NCI-H1694 (cell line): ENCODE data around the gene MAF.
A peak's percentile ranks its signal among the peaks of the same experiment; 100 is the strongest.

Source experiments
- DNase-seq: peaks from one replicate; lab custom pipeline; 2025; lab: John Stamatoyannopoulos, UW

The MAF gene

DNA sequence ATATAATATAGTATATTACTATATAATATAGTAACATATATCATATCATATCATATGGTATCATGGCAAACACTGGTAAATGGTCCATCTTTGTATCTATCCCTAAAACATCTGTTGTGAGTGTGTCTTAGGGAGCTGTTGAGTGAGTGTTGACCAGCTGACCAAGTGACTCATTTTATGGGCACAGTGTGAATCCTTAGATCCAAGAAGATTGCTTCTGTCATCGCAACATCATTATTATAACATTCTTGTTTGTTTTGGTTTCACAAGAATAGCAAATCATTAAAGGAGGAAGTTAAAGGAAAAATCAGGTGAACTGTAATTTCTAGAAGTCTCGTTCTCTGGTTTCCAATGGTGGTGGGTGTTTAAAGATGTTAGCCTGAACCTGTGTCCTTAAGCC lies 11.7 kb upstream of the MAF start:
- DNase-seq = no peak

DNA sequence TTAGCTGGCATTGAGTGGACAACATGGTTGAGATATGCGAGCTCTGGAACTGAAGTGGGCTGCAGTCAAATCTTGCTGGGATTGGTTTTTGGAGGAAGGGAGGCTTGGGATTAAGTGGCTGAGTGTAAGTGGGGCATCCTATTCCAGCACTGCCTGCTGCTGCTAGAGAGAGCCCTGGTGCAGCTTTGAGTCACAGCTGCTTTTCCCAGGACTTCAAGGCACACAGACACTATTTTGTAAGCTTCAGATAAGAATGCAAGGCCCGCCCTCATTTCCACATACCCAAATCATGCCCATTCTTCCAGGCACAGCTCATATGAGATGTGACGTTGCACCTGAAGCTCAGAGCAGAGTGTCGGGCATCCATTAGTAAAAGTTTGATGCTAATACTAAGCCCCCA lies 10.2 kb upstream of the MAF start:
- no peak for DNase-seq

DNA sequence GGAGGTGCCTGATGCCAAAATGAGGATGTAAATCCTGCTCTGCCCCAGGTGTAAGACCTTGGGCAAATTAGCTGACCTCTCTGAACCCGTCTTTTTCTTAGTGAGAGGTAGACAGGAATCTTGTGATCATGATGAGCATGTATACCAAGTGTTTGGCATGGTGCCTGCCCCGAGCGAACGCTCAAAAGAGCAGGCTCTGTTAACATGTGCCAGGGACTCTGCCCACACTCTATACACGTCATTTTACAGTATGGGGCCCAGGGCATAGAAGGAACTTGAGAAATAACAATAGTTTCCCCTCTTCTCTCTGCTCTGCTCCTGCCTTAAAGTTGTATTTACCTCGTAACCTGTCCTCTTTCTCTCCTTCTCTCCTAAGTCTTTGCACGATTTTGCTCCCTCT lies 9.3 kb upstream of the MAF start:
- no peak for DNase-seq

GRCh38 chr16:79608976-79609375 lies 8.4 kb upstream of the MAF start:
- DNase-seq = no peak

DNA sequence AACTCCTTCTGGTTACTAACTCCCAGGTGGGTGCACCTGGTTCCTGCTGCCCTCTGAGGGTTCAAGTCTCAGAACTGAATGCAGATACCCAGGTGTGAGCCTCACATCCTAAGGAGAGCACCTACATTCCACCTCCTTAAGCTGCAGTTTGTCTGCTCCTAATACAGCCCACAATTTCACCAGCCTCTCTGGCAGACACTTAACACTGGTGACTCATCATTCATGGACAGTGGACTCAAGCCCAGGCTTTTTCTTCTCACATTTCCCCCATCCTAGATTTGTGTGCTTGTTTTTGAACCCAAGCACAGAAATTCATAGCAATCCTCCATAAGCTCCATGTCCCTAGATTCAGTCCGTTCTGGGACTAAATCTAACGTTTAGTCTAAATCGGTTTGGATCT lies 7.0 kb upstream of the MAF start:
- no peak for DNase-seq

- no peak for DNase-seq
These were observed 5.5 kb upstream of the MAF start for GRCh38 chr16:79605999-79606398.

DNA sequence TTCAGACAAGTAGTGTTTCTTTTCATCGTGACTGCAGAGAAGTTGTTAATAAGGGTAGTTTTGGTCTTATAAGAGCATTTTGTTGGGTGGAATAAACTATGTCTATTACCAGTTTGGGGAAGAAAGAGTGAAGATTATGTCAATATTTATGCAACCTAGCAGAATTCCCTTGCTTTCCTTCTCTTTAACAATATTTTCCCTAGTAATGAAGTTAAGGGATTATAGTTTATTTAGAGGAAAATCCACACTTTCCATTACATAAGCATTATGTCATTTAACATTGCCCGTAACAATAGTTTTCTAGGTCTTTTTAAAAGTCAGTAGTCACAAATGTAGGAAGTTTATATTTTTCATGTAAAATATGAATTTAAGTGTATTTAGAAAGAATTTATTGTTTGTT lies 2.5 kb upstream of the MAF start:
- DNase-seq = no peak

DNA sequence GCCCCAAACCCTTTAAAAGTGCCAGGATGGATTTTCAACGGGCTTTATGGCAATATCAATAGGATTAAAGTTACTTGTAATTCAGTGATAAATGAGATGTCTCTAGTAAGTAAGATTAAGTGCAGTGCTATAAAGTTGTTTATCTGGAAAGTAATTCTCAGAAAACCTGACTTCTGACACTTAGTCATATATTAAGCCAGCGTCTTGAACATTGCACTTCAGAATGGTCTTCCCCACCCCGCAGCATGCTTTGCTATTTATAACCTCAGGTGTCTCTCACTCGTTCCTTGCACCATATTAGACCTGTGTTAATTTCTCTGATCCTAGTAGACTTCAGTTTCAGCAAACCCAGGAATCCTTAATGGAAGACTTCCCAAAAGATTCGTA lies 2.1 kb upstream of the MAF start:
- DNase-seq = no peak

GRCh38 chr16:79601931-79602627 lies 1.5 kb upstream of the MAF start:
- DNase-seq = peak; percentile 63

DNA sequence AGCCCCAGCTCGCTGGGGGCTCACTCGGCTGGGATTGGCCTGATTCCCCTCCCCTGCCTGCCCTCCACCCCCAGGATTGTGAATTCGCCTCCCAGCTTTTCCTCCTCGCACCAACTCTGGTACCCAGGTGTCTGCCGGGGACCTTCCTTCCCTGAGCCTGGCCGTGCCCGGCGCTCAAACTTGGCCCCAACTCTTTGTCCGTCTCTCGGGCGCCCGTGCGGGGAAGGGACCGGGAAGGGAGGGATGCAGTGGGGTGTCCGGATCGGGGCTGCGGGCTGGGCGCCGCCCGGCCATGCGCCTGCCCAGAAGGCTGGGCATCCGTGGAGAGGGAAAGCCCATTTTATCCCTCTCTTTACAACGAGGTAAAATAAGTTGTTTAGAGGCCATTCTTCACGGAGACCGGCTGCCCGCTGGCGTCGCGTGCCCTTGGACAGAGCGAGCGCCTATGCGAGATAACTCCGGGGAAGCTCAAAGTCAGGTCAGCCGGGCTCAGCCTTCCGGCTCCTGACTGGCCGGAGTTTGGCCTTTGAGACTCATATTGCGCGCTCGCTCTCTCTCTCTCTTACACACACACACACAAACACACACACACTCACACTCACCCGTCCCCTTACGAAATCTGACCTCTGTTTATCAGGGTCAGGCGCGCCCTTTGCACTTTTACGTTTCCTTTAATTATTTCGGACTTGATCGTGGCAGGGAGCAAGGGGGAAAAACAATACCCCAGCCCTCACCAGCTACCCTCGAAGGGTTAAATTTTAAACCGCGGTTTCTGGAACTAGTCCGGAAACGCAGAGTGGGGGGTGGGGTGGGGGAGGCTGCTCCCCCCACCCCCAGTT lies 774 bp upstream of the MAF start:
- DNase-seq = no peak

DNA sequence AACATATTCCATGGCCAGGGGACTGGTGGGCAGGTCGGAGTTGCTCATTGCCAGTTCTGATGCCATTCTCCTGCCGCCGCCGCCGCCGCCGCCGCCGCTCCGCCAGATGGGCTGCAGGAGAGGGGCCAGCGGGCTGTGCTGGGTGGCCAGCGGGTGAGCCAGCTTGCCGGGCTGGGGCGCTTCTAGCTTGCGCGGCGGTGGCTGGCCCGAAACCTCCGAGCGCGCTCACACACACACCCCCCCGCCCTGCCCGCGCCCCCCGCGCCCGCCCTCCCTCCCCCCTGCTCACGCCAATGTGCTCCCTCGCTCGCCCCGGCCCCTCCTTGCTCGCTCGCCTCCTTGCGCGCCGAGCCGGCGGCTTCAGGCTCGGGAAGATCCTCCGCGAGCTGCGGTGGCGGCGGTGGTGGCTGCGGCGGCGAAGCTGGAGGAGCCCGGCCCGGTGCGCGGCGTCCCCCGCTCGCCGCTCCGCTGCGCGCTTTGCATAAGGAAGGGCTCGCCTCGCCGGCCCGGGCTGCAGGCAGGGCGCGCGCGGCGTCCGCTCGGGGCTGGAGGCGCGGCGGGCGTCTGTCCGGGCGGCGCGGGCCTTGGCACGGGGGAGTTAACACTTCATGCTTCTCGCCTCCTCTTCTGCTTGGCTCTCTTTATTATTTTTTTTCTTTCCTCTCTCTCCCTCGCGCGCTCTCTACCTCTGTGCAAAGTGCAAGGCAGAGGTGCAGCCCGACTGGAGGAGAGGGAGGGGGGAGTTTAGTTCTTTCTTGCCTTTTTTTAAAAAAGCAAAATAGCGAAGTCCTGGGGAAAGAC lies 500 bp downstream of the MAF start:
- DNase-seq = no peak

GRCh38 chr16:79599256-79599836 lies 1.2 kb downstream of the MAF start:
- DNase-seq = no peak

DNA sequence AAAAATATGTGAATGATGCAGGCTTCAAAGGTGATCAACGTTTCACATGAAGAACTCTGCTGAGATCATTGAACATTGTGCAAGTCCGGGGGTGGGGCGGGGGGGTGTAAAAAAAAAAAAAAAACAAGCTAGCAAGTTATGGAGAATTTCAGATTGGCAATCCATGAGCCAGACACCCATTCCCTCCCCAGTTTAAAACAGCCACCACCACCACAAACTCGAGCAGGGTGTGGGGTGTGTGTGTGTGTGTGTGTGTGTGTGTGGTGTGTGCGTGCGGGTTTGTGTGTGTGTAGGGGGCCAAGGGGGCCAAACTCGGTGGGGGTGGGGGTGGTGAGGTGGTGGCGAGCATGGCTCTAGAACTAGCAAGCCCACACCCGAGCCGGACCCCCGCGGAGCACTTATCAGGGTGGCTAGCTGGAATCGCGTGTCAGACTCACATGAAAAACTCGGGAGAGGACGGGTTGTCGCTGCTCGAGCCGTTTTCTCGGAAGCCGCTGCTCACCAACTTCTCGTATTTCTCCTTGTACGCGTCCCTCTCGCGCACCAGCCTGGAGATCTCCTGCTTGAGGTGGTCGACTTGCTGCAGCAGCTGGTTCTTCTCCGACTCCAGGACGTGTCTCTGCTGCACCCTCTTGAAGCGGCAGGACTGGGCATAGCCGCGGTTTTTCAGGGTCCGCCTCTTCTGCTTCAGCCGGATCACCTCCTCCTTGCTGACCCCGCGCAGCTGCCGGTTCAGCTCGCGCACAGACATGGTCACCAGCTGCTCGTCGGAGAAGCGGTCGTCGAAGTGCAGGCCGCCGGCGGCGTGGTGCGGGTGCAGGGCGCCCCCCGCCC lies 2.0 kb downstream of the MAF start:
- DNase-seq = no peak

DNA sequence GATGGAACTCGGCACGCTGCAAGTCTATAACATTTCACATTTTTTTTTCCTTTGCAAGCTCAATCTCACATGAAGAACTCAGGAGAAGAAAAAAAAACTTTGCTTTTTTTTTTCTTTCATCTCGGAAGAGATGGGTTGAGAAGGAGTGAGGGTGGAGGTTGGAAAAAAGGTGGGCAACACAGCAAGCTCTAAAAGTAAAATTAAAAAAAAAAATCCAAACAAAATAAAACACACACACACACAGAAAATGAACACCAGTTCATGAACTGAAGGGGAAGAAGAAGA lies 2.5 kb downstream of the MAF start:
- DNase-seq = no peak

GRCh38 chr16:79597277-79598062 lies 3.1 kb downstream of the MAF start:
- no peak for DNase-seq

GRCh38 chr16:79595931-79596450 lies 4.5 kb downstream of the MAF start:
- DNase-seq = no peak

GRCh38 chr16:79595231-79595641 lies 5.3 kb downstream of the MAF start:
- DNase-seq = no peak

DNA sequence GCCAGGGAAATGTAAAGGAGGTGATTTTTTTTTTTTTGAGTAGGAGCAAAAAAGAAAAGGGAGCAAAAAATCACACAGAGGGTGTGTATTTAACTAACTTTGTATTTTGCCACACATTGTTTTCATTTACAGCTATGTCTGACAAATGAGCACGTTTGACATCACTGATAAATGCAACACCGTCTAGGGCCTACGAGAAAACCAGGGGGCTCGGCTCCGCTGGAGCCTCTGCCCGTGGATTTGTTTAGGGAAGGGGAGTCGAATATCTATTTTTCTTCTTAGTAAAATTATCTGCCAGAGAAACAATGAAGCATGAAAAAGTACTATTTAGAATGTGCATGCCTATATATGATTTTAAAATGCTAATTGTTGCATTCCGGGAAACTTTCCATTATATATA lies 6.8 kb downstream of the MAF start:
- no peak for DNase-seq

GRCh38 chr16:79593074-79593531 lies 7.4 kb downstream of the MAF start:
- DNase-seq = no peak

- DNase-seq = no peak
These were observed 8.4 kb downstream of the MAF start for GRCh38 chr16:79592186-79592585.
